GM06990 (cell line): ENCODE results near the gene PDHA1.

Experiments
- DNase-seq: peaks from one replicate; pipeline ENCODE4 v3.0.0-alpha.2; 2011; ENCODE audit not compliant: insufficient read length; ENCODE audit errors: extremely low read depth
- H3K27me3 ChIP-seq: replicated peaks from 2 replicates; pipeline ENCODE4 v1.6.0; 2011; ENCODE audit warnings: low read length; ENCODE audit not compliant: control insufficient read depth, insufficient read depth
- H3K36me3 ChIP-seq: 2 replicates; pipeline ENCODE4 v1.5.1; 2011; ENCODE audit warnings: low read length; ENCODE audit not compliant: control insufficient read depth, insufficient read depth
- H3K4me3 ChIP-seq: replicated peaks from 2 replicates; pipeline ENCODE4 v1.5.1; 2011; ENCODE audit warnings: low read depth, mild to moderate bottlenecking, control low read depth, low read length
- TF ChIP-seq, protein P1 (sequence below): IDR thresholded peaks from 2 replicates; pipeline ENCODE4 v1.5.1; 2011; ENCODE audit warnings: low read length, control low read depth, mild to moderate bottlenecking, inconsistent platforms; ENCODE audit not compliant: insufficient read depth, poor library complexity, severe bottlenecking

The PDHA1 gene

DNA sequence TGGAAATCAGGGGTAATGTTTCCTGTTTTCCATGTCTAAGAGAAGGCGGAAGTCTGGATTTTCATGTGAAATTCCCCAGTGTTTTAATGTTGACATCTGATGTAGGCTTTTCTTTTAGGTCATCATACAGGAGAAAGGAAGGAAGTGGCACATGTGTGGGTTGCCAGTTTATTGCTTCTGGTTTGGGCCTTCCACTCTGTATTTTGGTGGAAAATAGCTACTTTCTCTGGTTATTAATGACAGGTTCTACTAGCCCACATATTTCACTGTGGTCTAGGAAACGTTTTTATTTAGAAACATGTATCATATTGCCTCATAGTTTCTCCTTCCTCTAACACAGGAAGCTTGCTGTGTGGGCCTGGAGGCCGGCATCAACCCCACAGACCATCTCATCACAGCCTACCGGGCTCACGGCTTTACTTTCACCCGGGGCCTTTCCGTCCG is 7.2 kb downstream of the PDHA1 start:
- Histone ChIP-seq H3K4me3 (no peak overlapping the region), H3K36me3 (no peaks in the 10 kb centered on the region), H3K27me3 (no peaks in the 10 kb centered on the region)
- DNase-seq = peak; percentile 22
- TF ChIP-seq, protein P1, sequence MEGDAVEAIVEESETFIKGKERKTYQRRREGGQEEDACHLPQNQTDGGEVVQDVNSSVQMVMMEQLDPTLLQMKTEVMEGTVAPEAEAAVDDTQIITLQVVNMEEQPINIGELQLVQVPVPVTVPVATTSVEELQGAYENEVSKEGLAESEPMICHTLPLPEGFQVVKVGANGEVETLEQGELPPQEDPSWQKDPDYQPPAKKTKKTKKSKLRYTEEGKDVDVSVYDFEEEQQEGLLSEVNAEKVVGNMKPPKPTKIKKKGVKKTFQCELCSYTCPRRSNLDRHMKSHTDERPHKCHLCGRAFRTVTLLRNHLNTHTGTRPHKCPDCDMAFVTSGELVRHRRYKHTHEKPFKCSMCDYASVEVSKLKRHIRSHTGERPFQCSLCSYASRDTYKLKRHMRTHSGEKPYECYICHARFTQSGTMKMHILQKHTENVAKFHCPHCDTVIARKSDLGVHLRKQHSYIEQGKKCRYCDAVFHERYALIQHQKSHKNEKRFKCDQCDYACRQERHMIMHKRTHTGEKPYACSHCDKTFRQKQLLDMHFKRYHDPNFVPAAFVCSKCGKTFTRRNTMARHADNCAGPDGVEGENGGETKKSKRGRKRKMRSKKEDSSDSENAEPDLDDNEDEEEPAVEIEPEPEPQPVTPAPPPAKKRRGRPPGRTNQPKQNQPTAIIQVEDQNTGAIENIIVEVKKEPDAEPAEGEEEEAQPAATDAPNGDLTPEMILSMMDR = no peak

DNA sequence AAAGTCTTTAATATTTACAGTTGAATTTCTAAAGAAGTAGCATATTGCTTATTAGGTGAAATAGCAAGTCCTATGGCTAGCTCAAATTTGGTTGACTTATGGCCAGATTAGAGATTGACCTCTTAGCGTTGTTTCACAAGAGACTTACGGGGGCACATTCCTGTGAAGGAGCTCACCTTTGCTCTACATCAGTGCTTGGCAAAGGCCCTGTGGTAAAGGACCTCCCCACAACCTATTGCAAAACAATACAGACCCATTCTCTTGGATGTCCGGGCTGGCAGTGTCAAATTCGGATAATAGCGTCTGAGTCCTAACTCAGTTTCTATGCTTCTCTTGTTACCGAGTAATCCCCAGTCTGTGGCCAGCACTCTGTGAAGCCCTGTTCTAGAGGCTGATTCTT is 10.9 kb downstream of the PDHA1 start:
- Histone ChIP-seq H3K4me3 (no peak overlapping the region), H3K36me3 (no peaks in the 10 kb centered on the region; the same call in 1 of the 2 replicates), H3K27me3 (no peaks in the 10 kb centered on the region)
- TF ChIP-seq, protein P1 = no peak
- DNase-seq = no peak

DNA sequence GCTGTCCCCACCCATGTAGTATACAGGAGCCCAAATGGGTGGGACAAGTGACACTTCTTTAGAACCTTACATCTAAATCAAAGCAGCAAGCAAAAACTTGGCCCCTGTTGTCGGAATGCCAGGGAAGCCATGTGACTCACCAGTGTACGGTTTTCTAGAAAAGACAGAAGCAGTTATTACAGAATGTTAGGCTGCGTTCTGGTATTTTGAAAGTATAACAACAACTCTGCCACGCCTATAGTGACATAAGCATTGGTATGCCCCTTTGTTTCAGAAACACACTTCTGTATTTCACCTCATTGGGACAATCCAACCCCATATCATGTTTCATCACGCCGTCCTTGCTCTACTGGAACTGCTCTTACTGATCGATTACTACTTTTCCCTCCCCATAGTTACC is 14.8 kb downstream of the PDHA1 start:
- Histone ChIP-seq H3K4me3 (no peak overlapping the region), H3K36me3 (peaks cover 2% of the 10 kb centered on the region), H3K27me3 (no peaks in the 10 kb centered on the region)
- DNase-seq = no peak
- TF ChIP-seq, protein P1 = no peak

DNA sequence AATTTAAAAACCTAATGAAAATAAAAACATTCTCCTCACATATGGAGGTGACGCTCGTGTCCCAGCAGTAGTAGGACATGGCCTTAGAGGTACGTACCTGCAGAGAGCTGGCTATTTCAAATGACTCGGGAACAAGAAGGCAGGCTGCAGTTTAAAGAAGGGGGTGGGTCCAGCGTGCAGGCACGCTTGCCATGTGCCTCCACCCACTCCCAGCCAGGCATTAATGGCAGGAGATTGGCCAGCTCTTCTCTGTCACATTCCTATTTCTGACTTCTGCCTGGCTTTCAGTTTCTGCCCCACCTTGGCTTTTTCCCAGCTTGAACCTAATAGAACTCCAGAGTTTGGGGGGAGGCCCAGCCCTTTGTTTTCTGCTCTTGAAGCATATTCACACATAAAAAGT is 17.2 kb downstream of the PDHA1 start:
- Histone ChIP-seq H3K36me3 (peaks cover 2% of the 10 kb centered on the region), H3K4me3 (no peak overlapping the region), H3K27me3 (no peaks in the 10 kb centered on the region)
- TF ChIP-seq, protein P1 = no peak
- DNase-seq = no peak

DNA sequence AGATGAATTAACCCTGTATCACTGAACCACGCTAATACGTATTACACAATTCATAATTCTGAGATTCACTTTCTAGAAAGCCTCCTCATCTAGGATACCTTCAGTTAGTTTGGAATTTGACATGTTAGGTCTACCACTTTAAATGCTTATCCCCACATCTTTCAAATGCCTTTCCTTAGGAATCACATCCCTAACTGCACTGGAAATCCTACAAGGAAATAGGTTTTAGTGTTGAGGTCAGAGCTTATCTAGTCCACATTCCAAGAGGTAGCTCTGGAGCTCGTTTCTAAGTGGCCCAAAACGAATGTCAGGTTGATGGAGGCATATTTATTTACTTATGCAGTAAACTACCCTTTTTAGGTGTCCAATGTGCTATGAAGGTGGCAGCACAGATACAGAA is 18.0 kb downstream of the PDHA1 start:
- Histone ChIP-seq H3K27me3 (no peaks in the 10 kb centered on the region), H3K4me3 (no peak overlapping the region), H3K36me3 (peaks cover 2% of the 10 kb centered on the region)
- TF ChIP-seq, protein P1 = no peak
- DNase-seq = no peak

DNA sequence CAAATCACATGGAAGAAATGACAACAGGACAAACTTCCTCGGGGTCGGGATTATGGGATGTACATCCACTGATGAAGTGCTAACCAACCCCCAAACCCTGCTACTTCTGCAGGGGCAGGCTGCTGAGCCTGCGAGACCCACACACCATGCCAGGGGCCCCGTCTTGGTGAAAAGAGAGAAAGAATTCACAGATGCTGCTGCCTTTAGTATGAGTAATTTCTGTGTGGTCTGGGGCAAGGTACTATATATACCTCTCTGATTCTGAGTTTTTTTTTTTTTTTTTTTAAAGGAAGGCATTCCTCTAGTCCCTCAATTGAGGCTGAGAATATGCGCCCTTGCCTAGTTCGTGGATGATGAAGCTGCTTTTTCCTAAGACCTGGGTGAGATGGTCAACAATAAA is 24.8 kb downstream of the PDHA1 start:
- no peak for DNase-seq
- TF ChIP-seq, protein P1 = no peak
- Histone ChIP-seq H3K27me3 (no peaks in the 10 kb centered on the region), H3K4me3 (no peak overlapping the region), H3K36me3 (no peaks in the 10 kb centered on the region; the same call in 1 of the 2 replicates)
